GM12878 (cell line): ENCODE measurements around the gene SLC25A44. TPM values are rescaled to one million over a fixed set of nuclear protein-coding genes. Genes with fewer than 3 reads are reported as not detected.
"Not testable (repeated sequence)": the region's sequence is repeated elsewhere in the genome, so short reads cannot be mapped to it uniquely, and the experiment has no call there.

Experiments
- ATAC-seq: fragments of 200-7000 bp; cut with Tn5 transposase; 3 replicates; pipeline ENCODE4 v1.9.1; 2020; ENCODE audit warnings: mild to moderate bottlenecking, moderate library complexity
- BruUV-seq: library from RNA; stranded (reverse); fragments of 400-500 nt; replicated peaks from 2 replicates; lab custom pipeline; 2021; lab: Mats Ljungman, UMichigan
- CTCF ChIA-PET: fragments of 300-600 bp; sonication (Branson Sonifier 250); formaldehyde crosslinking; extraction: SDS; loops from one replicate; lab custom pipeline; 2021; ENCODE audit warnings: inconsistent platforms; lab: Yijun Ruan, JAX
- POLR2A ChIA-PET: fragments of 350-600 bp; formaldehyde crosslinking; extraction: SDS; loops from one replicate; lab custom pipeline; 2021; ENCODE audit warnings: inconsistent platforms; lab: Charles Lee
- RAD21 ChIA-PET: fragments of 300-600 bp; sonication (Branson Sonifier 250); formaldehyde crosslinking; loops from one replicate; lab custom pipeline; 2023; ENCODE audit warnings: antibody characterized with exemption; ENCODE audit not compliant: unreplicated experiment; lab: Charles Lee
- SMC1A ChIA-PET: fragments of 300-600 bp; sonication (Branson Sonifier 250); formaldehyde crosslinking; loops from one replicate; lab custom pipeline; 2023; ENCODE audit not compliant: unreplicated experiment, uncharacterized antibody; lab: Charles Lee
- DNase-seq: peaks from one replicate; pipeline ENCODE4 v3.0.0-alpha.2; 2011; ENCODE audit warnings: low read depth, low spot score
- FAIRE-seq: peaks from 3 replicates; lab custom pipeline; 2011; peaks lifted over from hg19 to GRCh38; lab: Jason Lieb, UNC
- H2AFZ ChIP-seq: 2 replicates; pipeline ENCODE4 v1.6.0; 2011; ENCODE audit warnings: low read depth, low read length, control low read depth; ENCODE audit not compliant: control insufficient read depth
- H3K27ac ChIP-seq: 2 replicates; pipeline ENCODE4 v1.5.1; 2011; ENCODE audit warnings: control low read depth; ENCODE audit not compliant: control insufficient read depth, insufficient read depth
- H3K27me3 ChIP-seq, 2 experiments: replicated peaks in 1 of 2; 2 replicates each; pipeline versions ENCODE4 v1.6.0 to v1.6.1; 2011; ENCODE audit warnings: low read length in 1 of 2; ENCODE audit not compliant: control insufficient read depth in 2 of 2, insufficient read depth in 2 of 2
- H3K36me3 ChIP-seq, 2 experiments: 2 replicates each; pipeline ENCODE4 v1.5.1; 2011; ENCODE audit warnings: low read length in 1 of 2; ENCODE audit not compliant: control insufficient read depth in 2 of 2, insufficient read depth in 2 of 2
- H3K4me1 ChIP-seq: 2 replicates; pipeline ENCODE4 v1.6.1; 2011; ENCODE audit warnings: mild to moderate bottlenecking, low read length, moderate library complexity, mixed read lengths; ENCODE audit not compliant: control insufficient read depth, insufficient read depth
- H3K4me2 ChIP-seq: 2 replicates; pipeline ENCODE4 v1.6.0; 2011; ENCODE audit warnings: control low read depth; ENCODE audit not compliant: control insufficient read depth, insufficient read depth
- H3K4me3 ChIP-seq: fragments of 200-600 bp; sonication (generic); 2 replicates; pipeline ENCODE4 v1.5.1; 2016
- H3K79me2 ChIP-seq: 2 replicates; pipeline ENCODE4 v1.6.0; 2011; ENCODE audit warnings: low read length; ENCODE audit not compliant: control insufficient read depth, insufficient read depth
- H3K9ac ChIP-seq: 2 replicates; pipeline ENCODE4 v1.8.0; 2011; ENCODE audit warnings: low read length, control low read depth, mixed read lengths; ENCODE audit not compliant: control insufficient read depth, insufficient read depth
- H3K9me3 ChIP-seq: replicated peaks from 3 replicates; pipeline ENCODE4 v1.5.1; 2011; ENCODE audit warnings: mild to moderate bottlenecking, low read length; ENCODE audit not compliant: control insufficient read depth, insufficient read depth
- H4K20me1 ChIP-seq: 2 replicates; pipeline ENCODE4 v1.6.0; 2011; ENCODE audit not compliant: control insufficient read depth, insufficient read depth
- ATF7 ChIP-seq: fragments of 450-650 bp; IDR thresholded peaks from 2 replicates; pipeline ENCODE4 v1.6.1; 2016; ENCODE audit warnings: low read depth, mild to moderate bottlenecking
- CBX5 ChIP-seq: sonication (generic); IDR thresholded peaks from 2 replicates; pipeline ENCODE4 v1.6.1; 2016; ENCODE audit warnings: low read depth, moderate library complexity, mild to moderate bottlenecking, inconsistent platforms
- FOXM1 ChIP-seq: IDR thresholded peaks from 2 replicates; pipeline ENCODE4 v1.6.1; 2012; ENCODE audit warnings: low read depth, mild to moderate bottlenecking, inconsistent platforms, low read length, moderate library complexity
- JUND ChIP-seq: IDR thresholded peaks from 2 replicates; pipeline ENCODE4 v1.6.1; 2012; ENCODE audit warnings: low read depth, mild to moderate bottlenecking, low read length, improper control_type of control experiment, moderate library complexity
- MAX ChIP-seq: IDR thresholded peaks from 2 replicates; pipeline ENCODE4 v1.6.1; 2012; ENCODE audit warnings: low read depth, low read length, improper control_type of control experiment
- MYC ChIP-seq: IDR thresholded peaks from 2 replicates; pipeline ENCODE4 v1.6.1; 2011; ENCODE audit warnings: mild to moderate bottlenecking, low read length, moderate library complexity, inconsistent platforms; ENCODE audit not compliant: insufficient read depth, insufficient replicate concordance, insufficient read length, severe bottlenecking
- RB1 ChIP-seq: fragments of 450-650 bp; formaldehyde crosslinking; IDR thresholded peaks from 2 replicates; pipeline ENCODE4 v1.6.1; 2017; ENCODE audit warnings: mild to moderate bottlenecking, borderline replicate concordance
- RELB ChIP-seq: fragments of 450-650 bp; IDR thresholded peaks from 2 replicates; pipeline ENCODE4 v1.6.1; 2017; ENCODE audit warnings: low read depth, mild to moderate bottlenecking, moderate library complexity
- RFX5 ChIP-seq: IDR thresholded peaks from 2 replicates; pipeline ENCODE4 v1.6.1; 2011; ENCODE audit warnings: low read depth, low read length, improper control_type of control experiment
- TCF12 ChIP-seq: IDR thresholded peaks from 2 replicates; pipeline ENCODE4 v1.6.1; 2011; ENCODE audit warnings: low read depth, mild to moderate bottlenecking, low read length
- TCF3 ChIP-seq: IDR thresholded peaks from 2 replicates; pipeline ENCODE4 v1.6.1; 2012; ENCODE audit warnings: low read depth, mild to moderate bottlenecking, low read length, borderline replicate concordance; ENCODE audit not compliant: insufficient read depth
- ZNF384 ChIP-seq: IDR thresholded peaks from 2 replicates; pipeline ENCODE4 v1.6.1; 2012; ENCODE audit warnings: low read depth, mild to moderate bottlenecking, low read length, improper control_type of control experiment, borderline replicate concordance
- WGBS: methylation state at CpG from one replicate; pipeline ENCODE4 v1.1.6; 2016; ENCODE audit warnings: low lambda C conversion rate; ENCODE audit not compliant: insufficient replicate concordance, insufficient coverage; ENCODE audit errors: missing lambda C conversion rate; 5-methylcytosine and 5-hydroxymethylcytosine counted together
- in situ Hi-C: fragments of 300-500 bp; cut with MboI; formaldehyde crosslinking; loops from 9 replicates; pipeline ENCODE4 v1.14.3; 2018; ENCODE audit warnings: mixed read lengths
- intact Hi-C: fragments of 100-400 bp; cut with micrococcal nuclease; formaldehyde crosslinking; loops from one replicate; pipeline ENCODE4 v1.14.2; 2022; ENCODE audit not compliant: unreplicated experiment
- polyA plus RNA-seq, 11 experiments: library from polyadenylated mRNA; depleted of rRNA in 4 of 11; unstranded in 6 of 11; stranded (reverse) in 5 of 11; fragments of >200 nt; fragmentation: Nextera tagmentation in 4 of 11; fragmentation: Illumina TruSeq in 1 of 11; extraction: Ambion mirVana in 4 of 11; extraction: Trizol in 1 of 11; gene quantifications; 1 replicate in 1 of 11; 2 replicates in 10 of 11; pipeline versions ENCODE4 v1.2.1 to v1.2.3, GENCODE V29; 2011 to 2016; ENCODE audit warnings: inconsistent platforms in 2 of 11, missing spikeins in 2 of 11, low read depth in 1 of 11
- total RNA-seq, 4 experiments: library from RNA; depleted of rRNA in 3 of 4; stranded (reverse); fragments of >200 nt in 3 of 4; fragmentation: Illumina TruSeq in 1 of 4; extraction: Trizol in 1 of 4; gene quantifications; 2 replicates each; pipeline versions ENCODE4 v1.2.1 to v1.2.3, GENCODE V29; 2013 to 2021

Gene SLC25A44
- total and polyA plus RNA-seq, 10 of the 15 experiments (the other 5 are each of a cell fraction or from before 2014, with no cell fraction given) = 7.1 to 43.3 (median 30.4) TPM

GRCh38 chr1:156214024-156214748 lies 20.3 kb downstream of the SLC25A44 start:
- peaks cover 15% of the 10 kb centered on the region for H3K4me1 ChIP-seq
- H3K27ac ChIP-seq = peak overlapping the region; percentile 99
- ATAC-seq (no peak), FAIRE-seq (no peak)
- H3K27me3 ChIP-seq = no peaks in the 10 kb centered on the region
- in situ Hi-C loops = no loop called here
- POLR2A ChIA-PET = interaction anchor here (1.9 to 8.2 kb wide), 6 partner anchors 11 to 68 kb away, joined by 12 to 139 read pairs (median 18); partner anchors contain the start of genes SEMA4A, SLC25A44 and SMG5
- intact Hi-C loops = no loop called here
- H3K4me3 ChIP-seq = peak overlapping the region; percentile 96; the same call in 1 of the 2 replicates
- no peak overlapping the region for H2AFZ ChIP-seq
- RAD21 ChIA-PET = interaction anchor here (0.5 to 6.0 kb wide), 4 partner anchors 11 to 51 kb away, joined by 3 to 65 read pairs (median 8); partner anchors contain the start of gene SLC25A44
- TF ChIP-seq TCF3 (no peak), RELB (no peak), JUND (no peak), ZNF384 (no peak), MYC (no peak), ATF7 (no peak), TCF12 (no peak), RB1 (no peak), MAX (no peak), CBX5 (no peak), FOXM1 (no peak), RFX5 (no peak)
- TF ChIP-seq, all 136 proteins: peak for 0
- ChIA-PET SMC1A (interaction anchor here (1.2 to 4.7 kb wide), 10 partner anchors 10 to 88 kb away, joined by 3 to 50 read pairs (median 6); partner anchors contain the start of gene SMG5), CTCF (interaction anchor here (1.6 to 3.3 kb wide), 5 partner anchors 10 to 118 kb away, joined by 6 to 45 read pairs (median 21); no protein-coding TSS in a partner anchor)
- no TSS peak for BruUV-seq
- Histone ChIP-seq H3K9ac (peak overlapping the region; percentile 99; the same call in 1 of the 2 replicates), H3K9me3 (no peaks in the 10 kb centered on the region), H4K20me1 (no peaks in the 10 kb centered on the region), H3K4me2 (peak overlapping the region; percentile 90), H3K36me3 (peaks cover 3 to 10% of the 10 kb centered on the region in 2 experiments; a peak in 3 of 4 replicates), H3K79me2 (peaks cover 25% of the 10 kb centered on the region)
- WGBS = 58% methylated on average over 16 of the region's 16 CpGs
- DNase-seq = no peak

GRCh38 chr1:156216361-156217086 lies 22.6 kb downstream of the SLC25A44 start:
- H3K27ac ChIP-seq, DNase-seq, H3K9me3 ChIP-seq, H3K4me2 ChIP-seq, RAD21 ChIA-PET, CTCF ChIA-PET, H3K36me3 ChIP-seq, ATAC-seq, H4K20me1 ChIP-seq, intact Hi-C loops, in situ Hi-C loops, BruUV-seq, H2AFZ ChIP-seq, H3K27me3 ChIP-seq, H3K9ac ChIP-seq, H3K4me3 ChIP-seq, SMC1A ChIA-PET: not testable (repeated sequence)
- POLR2A ChIA-PET = interaction anchor here (0.5 kb wide), 1 partner anchor 47 kb away, joined by 4 read pairs; no protein-coding TSS in a partner anchor
- peak; percentile 100 for FAIRE-seq
- peaks cover 30% of the 10 kb centered on the region for H3K79me2 ChIP-seq
- H3K4me1 ChIP-seq = peaks cover 24% of the 10 kb centered on the region
- WGBS = 81% methylated on average over 46 of the region's 55 CpGs
